GM19351 (cell line): ENCODE results near the gene CDH22.

ENCODE experiments used
- ATAC-seq: cut with Tn5 transposase; IDR thresholded peaks from one replicate; pipeline ENCODE4 v1.9.1; 2021; ENCODE audit warnings: mild to moderate bottlenecking, moderate library complexity; ENCODE audit not compliant: unreplicated experiment

Gene CDH22

DNA sequence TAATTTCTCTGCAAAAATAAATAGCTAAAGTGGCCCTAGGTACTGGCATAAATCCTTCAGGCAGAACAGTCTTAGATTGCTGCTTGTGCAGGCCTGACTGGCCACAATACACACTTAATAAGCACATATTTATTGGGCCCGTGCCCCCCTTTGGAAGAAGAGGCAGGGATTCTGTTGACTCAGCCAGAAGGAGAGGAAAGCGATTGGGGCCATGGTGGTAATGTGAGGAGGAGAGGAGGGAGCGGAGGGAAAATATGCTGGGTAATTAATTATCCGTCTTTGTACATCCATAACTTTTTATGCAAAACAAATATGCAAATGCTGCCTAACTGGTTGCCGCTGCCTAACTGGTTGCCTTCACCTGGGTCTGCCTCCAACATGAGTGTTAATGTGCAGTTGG, 154.0 kb downstream of the CDH22 start:
- ATAC-seq = no peak

- ATAC-seq = no peak
Observed at GRCh38 chr20:46152824-46153586, 155.3 kb downstream of the CDH22 start.

- no peak for ATAC-seq
Observed at GRCh38 chr20:46151936-46152335, 156.4 kb downstream of the CDH22 start.

DNA sequence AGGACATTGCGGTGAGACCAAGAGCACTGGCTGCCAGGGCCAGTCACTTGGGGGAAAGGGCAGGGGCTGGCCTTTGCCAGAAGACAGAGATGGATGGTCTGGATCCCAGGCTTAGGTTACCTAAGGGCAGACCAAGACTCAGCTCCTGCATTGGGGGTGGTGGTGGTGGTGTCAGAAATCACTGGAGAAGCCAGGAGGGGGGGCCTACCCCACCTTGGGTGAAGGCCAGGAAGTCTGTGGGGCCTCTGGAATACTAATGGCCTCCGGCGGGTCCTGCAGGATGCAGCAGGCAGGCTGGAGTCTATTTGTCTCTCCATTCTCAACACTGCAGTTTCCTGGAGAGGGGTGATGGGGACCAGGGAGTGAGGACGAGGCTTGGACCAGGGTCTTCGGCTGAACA, 157.4 kb downstream of the CDH22 start:
- ATAC-seq = no peak

GRCh38 chr20:46148313-46149208, 159.7 kb downstream of the CDH22 start:
- no peak for ATAC-seq

DNA sequence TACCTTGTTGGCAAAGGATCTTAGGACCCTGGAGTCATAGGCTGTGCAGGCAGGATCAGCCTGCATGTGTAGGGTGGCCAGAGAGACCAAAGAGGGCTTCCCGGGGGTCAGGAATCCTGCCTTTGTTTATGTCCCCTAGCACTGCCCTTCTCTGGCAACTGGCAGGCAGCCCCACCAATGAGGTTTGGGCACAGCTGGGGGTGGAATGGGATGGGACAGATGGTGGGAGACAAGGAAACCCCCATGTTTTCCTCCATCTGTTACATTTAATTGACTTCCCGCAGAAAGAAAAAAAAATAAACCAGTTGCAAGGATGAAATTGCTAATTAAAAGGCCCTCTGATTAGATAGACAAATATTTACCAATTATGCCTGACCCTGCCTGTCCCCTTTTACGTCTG, 162.6 kb downstream of the CDH22 start:
- ATAC-seq = no peak

DNA sequence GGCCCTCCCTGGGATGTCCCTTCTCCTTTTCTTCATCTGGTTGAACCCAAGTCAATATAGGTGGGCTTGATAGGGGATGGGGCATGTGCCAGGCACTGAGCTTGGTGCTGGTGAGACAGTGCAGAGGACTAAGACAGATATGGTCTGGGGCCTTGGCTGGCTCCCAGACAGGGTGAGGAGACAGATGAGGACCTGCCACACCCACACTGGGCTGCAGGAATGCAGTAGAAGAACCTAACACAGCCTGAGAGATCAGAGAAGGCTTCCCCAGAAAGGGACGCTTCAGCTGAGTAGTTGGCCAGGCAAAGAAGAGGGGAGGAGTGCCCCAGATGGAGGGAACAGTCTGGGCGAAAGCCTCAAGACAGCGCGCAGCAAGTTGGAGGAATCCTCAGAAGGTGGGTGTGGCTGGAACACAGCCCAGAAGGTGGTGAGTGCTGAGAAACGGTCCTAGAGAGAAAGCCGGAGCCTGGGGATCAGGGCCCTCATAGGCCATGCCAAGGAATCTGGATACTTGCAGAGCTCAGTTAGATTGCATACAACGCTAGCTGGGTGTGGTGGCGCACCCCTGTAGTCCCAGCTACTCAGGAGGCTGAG, 163.8 kb downstream of the CDH22 start:
- ATAC-seq = no peak

DNA sequence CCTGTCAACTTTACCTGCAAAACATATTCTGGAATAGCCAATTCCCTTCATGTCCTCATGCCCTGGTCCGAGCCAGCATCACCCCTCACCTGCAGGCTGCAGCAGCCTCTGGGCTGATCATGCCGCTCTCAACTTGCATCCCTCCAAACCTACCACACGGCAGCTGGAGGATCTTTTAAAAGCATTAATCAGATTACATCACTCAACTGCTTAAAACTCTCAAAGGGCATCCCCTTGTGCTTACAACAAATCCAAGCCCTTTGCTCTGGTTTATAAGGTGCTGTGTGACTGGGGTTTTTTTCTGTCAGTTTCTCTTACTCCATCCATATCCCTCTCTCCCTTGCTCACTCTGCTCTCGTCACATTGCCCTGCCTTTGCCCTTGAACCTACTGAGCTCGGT, 166.2 kb downstream of the CDH22 start:
- no peak for ATAC-seq

GRCh38 chr20:46139908-46140482, 168.3 kb downstream of the CDH22 start:
- no peak for ATAC-seq

DNA sequence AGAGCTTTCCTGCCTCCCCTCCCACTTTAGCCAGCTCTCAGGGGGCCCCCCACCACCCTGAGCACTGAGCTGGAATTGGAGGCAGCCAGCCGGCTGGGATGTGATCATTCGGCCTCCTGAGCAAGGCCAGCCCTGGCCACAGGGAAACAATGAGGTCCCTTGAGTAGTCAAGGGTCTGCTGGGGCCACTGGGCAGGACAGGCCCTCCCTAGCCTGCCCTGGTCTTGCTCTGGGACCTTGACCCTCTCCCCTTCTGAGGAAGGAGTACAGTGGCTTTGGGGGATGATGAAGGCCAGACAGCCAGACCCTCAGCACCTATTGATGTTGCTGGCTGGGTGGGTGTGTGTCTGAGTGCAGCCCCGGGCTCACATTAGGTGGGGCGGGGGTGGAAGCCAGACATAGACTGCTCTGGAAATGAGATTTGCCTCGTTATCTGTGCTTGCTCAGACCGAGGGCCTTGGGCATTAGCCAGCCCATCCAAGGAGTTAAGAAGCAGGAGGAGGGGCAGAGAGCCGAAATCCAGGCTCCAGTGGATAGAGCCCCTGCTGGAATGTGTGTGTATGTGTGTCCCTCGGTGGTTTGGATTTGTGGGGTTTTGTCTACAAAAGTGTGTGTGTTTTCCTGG, 168.9 kb downstream of the CDH22 start:
- ATAC-seq = no peak

- ATAC-seq = no peak
Observed at GRCh38 chr20:46137816-46138215, 170.5 kb downstream of the CDH22 start.

GRCh38 chr20:46135856-46136633, 172.3 kb downstream of the CDH22 start:
- ATAC-seq = no peak

- no peak for ATAC-seq
Observed at GRCh38 chr20:46134716-46135115, 173.6 kb downstream of the CDH22 start.

DNA sequence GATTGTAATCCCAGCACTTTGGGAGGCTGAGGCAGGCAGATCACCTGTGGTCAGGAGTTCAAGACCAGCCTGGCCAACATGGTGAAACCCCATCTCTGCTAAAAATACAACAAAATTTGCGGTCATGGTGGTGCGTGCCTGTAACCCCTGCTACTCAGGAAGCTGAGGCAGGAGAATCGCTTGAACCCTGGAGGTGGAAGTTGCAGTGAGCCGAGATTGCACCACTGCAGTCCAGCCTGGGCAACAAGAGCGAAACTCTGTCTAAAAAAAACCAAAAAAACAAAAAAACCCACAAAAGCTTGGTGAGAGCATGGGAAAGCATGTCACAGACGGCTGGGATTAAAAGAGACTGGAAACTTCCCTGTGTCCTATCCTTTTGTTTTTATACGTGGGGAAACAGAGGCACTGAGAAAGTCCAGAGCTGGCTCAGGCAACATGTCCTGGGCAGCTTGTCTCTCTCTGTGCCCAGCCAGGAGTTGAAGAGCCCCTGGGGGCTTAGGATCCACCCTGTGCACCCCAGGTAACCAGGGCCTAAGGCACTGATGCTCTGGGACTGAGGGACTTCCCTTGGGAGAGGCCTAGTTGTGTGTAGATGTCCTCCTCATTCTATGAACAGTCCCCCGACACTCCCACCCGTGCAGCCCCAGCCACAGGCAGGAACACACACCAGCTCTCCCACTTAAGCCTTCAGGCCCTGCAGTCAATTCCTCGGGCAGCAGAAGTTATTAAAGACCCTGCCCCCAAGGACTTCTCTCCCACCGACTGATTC, 174.2 kb downstream of the CDH22 start:
- ATAC-seq = no peak

DNA sequence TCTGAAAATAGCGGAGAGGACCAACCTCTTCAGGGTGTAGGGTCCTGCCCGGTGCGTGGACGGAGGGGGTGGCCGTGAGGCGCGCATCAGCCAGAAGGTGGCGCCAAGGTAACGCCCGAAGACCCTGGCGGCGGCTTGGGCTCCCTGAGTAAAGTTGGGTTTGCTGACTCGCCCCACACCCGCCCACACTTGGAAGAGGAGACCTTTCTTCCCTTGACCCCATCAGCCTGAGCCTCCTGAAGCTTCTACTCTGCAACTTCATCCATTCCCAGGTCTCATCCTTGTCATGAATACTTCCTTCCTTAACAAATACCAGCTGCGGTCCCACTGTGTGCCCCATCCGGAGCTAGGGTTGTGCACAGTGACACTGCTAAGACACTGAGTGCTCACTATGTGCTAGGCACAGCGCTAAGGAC, 175.6 kb downstream of the CDH22 start:
- peak; percentile 53 for ATAC-seq

- no peak for ATAC-seq
Observed at GRCh38 chr20:46131396-46131795, 176.9 kb downstream of the CDH22 start.

DNA sequence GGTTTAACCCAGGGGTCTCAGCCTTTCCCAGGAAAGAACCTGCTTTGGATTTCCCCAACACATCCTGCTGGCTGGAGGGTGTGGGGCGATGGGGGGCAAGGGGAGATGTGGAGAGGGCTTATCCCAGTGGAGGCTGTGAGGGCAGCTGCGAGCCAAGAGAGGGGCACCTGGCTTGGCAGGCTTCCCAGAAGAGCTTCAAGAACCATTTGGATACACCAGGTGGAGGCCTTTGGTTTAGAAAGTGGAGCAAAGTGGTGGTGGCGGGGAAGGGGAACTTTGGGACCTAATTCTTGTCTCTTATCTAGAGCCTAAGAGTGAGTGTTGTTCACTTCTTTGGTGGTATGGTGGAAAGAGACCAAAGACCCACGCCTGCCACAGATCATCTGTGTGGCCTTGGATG, 177.8 kb downstream of the CDH22 start:
- no peak for ATAC-seq

DNA sequence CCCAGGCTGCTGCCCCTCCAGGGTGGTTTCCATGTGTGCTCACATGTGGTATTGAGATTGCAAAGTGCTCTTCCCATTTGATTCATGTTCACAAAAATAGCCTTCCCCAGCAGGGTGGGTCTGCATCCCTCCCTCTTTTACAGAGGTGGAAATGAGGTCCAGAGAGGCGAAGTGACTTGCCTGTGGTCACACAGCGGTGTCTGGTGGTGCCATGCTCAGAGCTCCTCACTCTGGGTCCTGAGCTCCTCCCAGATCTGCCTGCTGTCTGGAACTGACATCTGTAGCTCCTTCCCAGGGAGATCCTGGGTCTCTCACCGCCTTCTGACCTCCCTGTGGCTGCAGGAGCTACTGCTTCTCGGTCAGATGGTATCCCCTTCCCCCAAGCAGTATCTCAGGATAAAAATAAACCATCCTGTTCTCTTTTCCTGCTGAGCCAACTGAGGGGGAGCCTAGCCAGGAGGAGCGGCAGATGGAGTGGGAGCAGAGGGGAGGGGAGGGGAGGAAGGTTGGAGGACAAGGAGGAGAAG, 178.3 kb downstream of the CDH22 start:
- ATAC-seq = no peak
